ENCODE results near the gene PRICKLE1.

The PRICKLE1 gene

GRCh38 chr12:42477941-42478340 is 111.6 kb downstream of the PRICKLE1 start:
- no peak for TF ChIP-seq CTCF (IDR thresholded peaks at IDR 0.05; ENCODE audit: low read depth, low read length)
- in situ Hi-C loops (cut with HindIII; ENCODE audit: low sequenced_read_pairs): no loop called here
- DNase-seq (ENCODE audit: low read depth, low spot score): no peak
- H3K4me3 ChIP-seq (ENCODE audit: low read depth, low read length): no peak overlapping the region

GRCh38 chr12:42475106-42475505 is 114.4 kb downstream of the PRICKLE1 start:
- no peak for TF ChIP-seq CTCF (IDR thresholded peaks at IDR 0.05; ENCODE audit: low read depth, low read length)
- DNase-seq (ENCODE audit: low read depth, low spot score): no peak
- in situ Hi-C loops (cut with HindIII; ENCODE audit: low sequenced_read_pairs): no loop called here
- no peak overlapping the region for H3K4me3 ChIP-seq (ENCODE audit: low read depth, low read length)

GRCh38 chr12:42474391-42474790 is 115.2 kb downstream of the PRICKLE1 start:
- TF ChIP-seq CTCF (IDR thresholded peaks at IDR 0.05; ENCODE audit: low read depth, low read length): no peak
- in situ Hi-C loops (cut with HindIII; ENCODE audit: low sequenced_read_pairs): no loop called here
- DNase-seq (ENCODE audit: low read depth, low spot score): no peak
- no peak overlapping the region for H3K4me3 ChIP-seq (ENCODE audit: low read depth, low read length)

GRCh38 chr12:42473561-42473960 is 116.0 kb downstream of the PRICKLE1 start:
- no peak overlapping the region for H3K4me3 ChIP-seq (ENCODE audit: low read depth, low read length)
- TF ChIP-seq CTCF (IDR thresholded peaks at IDR 0.05; ENCODE audit: low read depth, low read length): no peak
- in situ Hi-C loops (cut with HindIII; ENCODE audit: low sequenced_read_pairs): no loop called here
- DNase-seq (ENCODE audit: low read depth, low spot score): no peak

- no peak for TF ChIP-seq CTCF (IDR thresholded peaks at IDR 0.05; ENCODE audit: low read depth, low read length)
- no peak for DNase-seq (ENCODE audit: low read depth, low spot score)
- in situ Hi-C loops (cut with HindIII; ENCODE audit: low sequenced_read_pairs): no loop called here
- H3K4me3 ChIP-seq (ENCODE audit: low read depth, low read length): no peak overlapping the region
Measured at GRCh38 chr12:42473130-42473529, 116.4 kb downstream of the PRICKLE1 start.

- no peak for TF ChIP-seq CTCF (IDR thresholded peaks at IDR 0.05; ENCODE audit: low read depth, low read length)
- no peak overlapping the region for H3K4me3 ChIP-seq (ENCODE audit: low read depth, low read length)
- DNase-seq (ENCODE audit: low read depth, low spot score): no peak
- in situ Hi-C loops (cut with HindIII; ENCODE audit: low sequenced_read_pairs): no loop called here
Measured at GRCh38 chr12:42472376-42472775, 117.2 kb downstream of the PRICKLE1 start.
